Measurements from ENCODE around the gene C22orf31.

C22orf31 gene

GRCh38 chr22:29071261-29072045 lies 9.8 kb upstream of the C22orf31 start:
- no peak overlapping the region; the same call in 1 of the 2 replicates for H3K4me3 ChIP-seq (ENCODE audit: control insufficient read depth, low read depth, low read length)
- TF ChIP-seq CTCF (IDR thresholded peaks at IDR 0.05; ENCODE audit: control insufficient read depth, insufficient read depth, low read depth, low read length, missing control alignments): no peak
- no peak for DNase-seq (ENCODE audit: low read depth)

GRCh38 chr22:29070490-29070889 lies 8.9 kb upstream of the C22orf31 start:
- TF ChIP-seq CTCF (IDR thresholded peaks at IDR 0.05; ENCODE audit: control insufficient read depth, insufficient read depth, low read depth, low read length, missing control alignments): no peak
- no peak for DNase-seq (ENCODE audit: low read depth)
- no peak overlapping the region for H3K4me3 ChIP-seq (ENCODE audit: control insufficient read depth, low read depth, low read length)

- no peak overlapping the region for H3K4me3 ChIP-seq (ENCODE audit: control insufficient read depth, low read depth, low read length)
- no peak for TF ChIP-seq CTCF (IDR thresholded peaks at IDR 0.05; ENCODE audit: control insufficient read depth, insufficient read depth, low read depth, low read length, missing control alignments)
- no peak for DNase-seq (ENCODE audit: low read depth)
Measured at GRCh38 chr22:29069463-29069862, 7.8 kb upstream of the C22orf31 start.

- H3K4me3 ChIP-seq (ENCODE audit: control insufficient read depth, low read depth, low read length): no peak overlapping the region
- DNase-seq (ENCODE audit: low read depth): no peak
- no peak for TF ChIP-seq CTCF (IDR thresholded peaks at IDR 0.05; ENCODE audit: control insufficient read depth, insufficient read depth, low read depth, low read length, missing control alignments)
Measured at GRCh38 chr22:29065468-29066190, 4.0 kb upstream of the C22orf31 start.

- no peak overlapping the region for H3K4me3 ChIP-seq (ENCODE audit: control insufficient read depth, low read depth, low read length)
- no peak for DNase-seq (ENCODE audit: low read depth)
- no peak for TF ChIP-seq CTCF (IDR thresholded peaks at IDR 0.05; ENCODE audit: control insufficient read depth, insufficient read depth, low read depth, low read length, missing control alignments)
Measured at GRCh38 chr22:29062286-29062821, 723 bp upstream of the C22orf31 start.

GRCh38 chr22:29060931-29061330 lies 700 bp downstream of the C22orf31 start:
- no peak overlapping the region for H3K4me3 ChIP-seq (ENCODE audit: control insufficient read depth, low read depth, low read length)
- TF ChIP-seq CTCF (IDR thresholded peaks at IDR 0.05; ENCODE audit: control insufficient read depth, insufficient read depth, low read depth, low read length, missing control alignments): no peak
- no peak for DNase-seq (ENCODE audit: low read depth)
